Measurements from ENCODE around the gene BBS4. TPM values are rescaled to one million over a fixed set of nuclear protein-coding genes. Genes with fewer than 3 reads are reported as not detected.

BBS4 gene
- total RNA-seq, 2 donors from 2014 or later = 36.4 to 41.7 TPM

DNA sequence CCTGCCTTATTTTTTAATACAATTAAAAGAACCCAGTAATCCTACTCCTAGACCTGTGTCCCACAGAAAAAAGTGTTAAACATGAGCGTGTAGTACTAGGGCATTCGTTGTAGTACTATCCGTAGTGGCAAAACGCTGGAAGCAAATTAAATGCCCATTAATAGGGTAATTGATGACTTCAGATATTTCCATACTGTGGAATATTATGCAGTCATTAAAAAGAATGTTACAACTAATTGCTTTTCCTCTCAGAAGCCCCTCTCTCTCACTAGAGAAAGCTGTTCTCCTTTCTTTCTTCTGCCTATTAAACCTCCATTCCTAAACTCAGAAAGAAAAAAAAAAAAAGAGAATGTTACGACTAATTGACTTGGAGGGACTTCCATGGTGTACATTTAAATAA is 2.7 kb downstream of the BBS4 start:
- Histone ChIP-seq H3K4me1 (ENCODE audit: control insufficient read depth, insufficient read depth, low read length) (no peaks in the 10 kb centered on the region), H3K27me3 (ENCODE audit: control insufficient read depth, insufficient read depth, low read length, poor library complexity, severe bottlenecking) (no peaks in the 10 kb centered on the region), H3K9ac (ENCODE audit: extremely low read depth, low read length, poor library complexity, severe bottlenecking) (no peak overlapping the region), H3K4me3 (ENCODE audit: low read length) (no peak overlapping the region), H3K9me3 (ENCODE audit: control insufficient read depth, low read length) (no peaks in the 10 kb centered on the region), H3K36me3 (ENCODE audit: control insufficient read depth, insufficient read depth, low read length) (no peaks in the 10 kb centered on the region), H3K27ac (ENCODE audit: low read depth, low read length) (no peak overlapping the region)
- Mint-ChIP-seq H3K27ac (no peak overlapping the region), H3K27me3 (ENCODE audit: insufficient read depth) (no peaks in the 10 kb centered on the region), H3K9me3 (no peaks in the 10 kb centered on the region), H3K4me1 (peaks cover 6% of the 10 kb centered on the region), H3K4me3 (no peak overlapping the region), H3K36me3 (ENCODE audit: low read depth) (no peaks in the 10 kb centered on the region)
- no peak for DNase-seq
- TF ChIP-seq, protein P1, sequence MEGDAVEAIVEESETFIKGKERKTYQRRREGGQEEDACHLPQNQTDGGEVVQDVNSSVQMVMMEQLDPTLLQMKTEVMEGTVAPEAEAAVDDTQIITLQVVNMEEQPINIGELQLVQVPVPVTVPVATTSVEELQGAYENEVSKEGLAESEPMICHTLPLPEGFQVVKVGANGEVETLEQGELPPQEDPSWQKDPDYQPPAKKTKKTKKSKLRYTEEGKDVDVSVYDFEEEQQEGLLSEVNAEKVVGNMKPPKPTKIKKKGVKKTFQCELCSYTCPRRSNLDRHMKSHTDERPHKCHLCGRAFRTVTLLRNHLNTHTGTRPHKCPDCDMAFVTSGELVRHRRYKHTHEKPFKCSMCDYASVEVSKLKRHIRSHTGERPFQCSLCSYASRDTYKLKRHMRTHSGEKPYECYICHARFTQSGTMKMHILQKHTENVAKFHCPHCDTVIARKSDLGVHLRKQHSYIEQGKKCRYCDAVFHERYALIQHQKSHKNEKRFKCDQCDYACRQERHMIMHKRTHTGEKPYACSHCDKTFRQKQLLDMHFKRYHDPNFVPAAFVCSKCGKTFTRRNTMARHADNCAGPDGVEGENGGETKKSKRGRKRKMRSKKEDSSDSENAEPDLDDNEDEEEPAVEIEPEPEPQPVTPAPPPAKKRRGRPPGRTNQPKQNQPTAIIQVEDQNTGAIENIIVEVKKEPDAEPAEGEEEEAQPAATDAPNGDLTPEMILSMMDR (conservative IDR thresholded peaks at IDR 0.05) = no peak
- 94% methylated on average over 5 of the region's 5 CpGs; no CpG with 5 or more reads in 1 of the 2 experiments for WGBS, 2 experiments (ENCODE audit: insufficient coverage in 1 of 2, insufficient read length in 1 of 2)

DNA sequence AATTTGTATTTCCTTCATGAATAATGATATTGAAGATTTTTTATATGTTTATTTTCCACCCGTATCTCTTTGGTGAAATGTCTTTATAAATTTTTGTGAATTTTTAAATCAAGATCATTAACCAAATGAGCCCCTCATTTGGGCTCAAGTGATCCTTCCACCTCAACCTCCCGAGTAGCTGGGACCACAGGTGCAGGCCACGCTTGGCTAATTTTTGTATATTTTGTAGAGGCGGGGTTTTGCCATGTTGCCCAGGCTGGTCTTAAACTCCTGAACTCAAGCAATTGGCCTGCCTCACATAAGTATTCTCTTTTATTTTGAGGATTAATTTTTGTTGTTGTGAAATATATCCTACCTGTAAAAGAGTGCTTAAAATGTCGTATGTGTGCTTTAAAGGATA is 4.9 kb downstream of the BBS4 start:
- no peak for DNase-seq
- H3K9me3 Mint-ChIP-seq = no peaks in the 10 kb centered on the region
- H3K4me1 Mint-ChIP-seq = no peaks in the 10 kb centered on the region
- no peaks in the 10 kb centered on the region for H3K27me3 Mint-ChIP-seq (ENCODE audit: insufficient read depth)
- no peak overlapping the region for H3K27ac Mint-ChIP-seq
- Histone ChIP-seq H3K9me3 (ENCODE audit: control insufficient read depth, low read length) (no peaks in the 10 kb centered on the region), H3K36me3 (ENCODE audit: control insufficient read depth, insufficient read depth, low read length) (no peaks in the 10 kb centered on the region), H3K27ac (ENCODE audit: low read depth, low read length) (no peak overlapping the region), H3K9ac (ENCODE audit: extremely low read depth, low read length, poor library complexity, severe bottlenecking) (no peak overlapping the region), H3K4me1 (ENCODE audit: control insufficient read depth, insufficient read depth, low read length) (no peaks in the 10 kb centered on the region), H3K4me3 (ENCODE audit: low read length) (no peak overlapping the region), H3K27me3 (ENCODE audit: control insufficient read depth, insufficient read depth, low read length, poor library complexity, severe bottlenecking) (no peaks in the 10 kb centered on the region)
- H3K4me3 Mint-ChIP-seq = no peak overlapping the region
- H3K36me3 Mint-ChIP-seq (ENCODE audit: low read depth) = peaks cover 7% of the 10 kb centered on the region
- WGBS, 2 experiments (ENCODE audit: insufficient coverage in 1 of 2, insufficient read length in 1 of 2) = 91% methylated on average over 4 of the region's 5 CpGs; no CpG with 5 or more reads in 1 of the 2 experiments
- TF ChIP-seq, protein P1 (conservative IDR thresholded peaks at IDR 0.05) = no peak

DNA sequence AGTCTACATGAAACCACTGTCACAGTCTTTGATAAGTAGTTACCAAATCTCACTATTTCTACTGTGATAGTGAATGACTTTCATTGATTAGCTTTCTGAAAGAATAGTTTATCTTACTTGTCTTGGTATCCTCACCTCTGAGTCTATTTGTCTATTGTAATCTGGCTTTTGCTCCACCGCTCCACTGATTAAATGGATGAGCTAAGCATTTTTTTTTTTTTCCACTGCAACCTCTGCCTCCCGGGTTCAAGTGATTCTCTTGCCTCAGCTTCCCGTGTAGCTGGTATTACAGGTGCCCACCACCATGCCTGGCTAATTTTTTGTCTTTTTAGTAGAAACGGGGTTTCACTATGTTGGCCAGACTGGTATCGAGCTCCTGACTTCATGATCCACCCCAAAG is 12.9 kb downstream of the BBS4 start:
- no peaks in the 10 kb centered on the region for H3K27me3 ChIP-seq (ENCODE audit: control insufficient read depth, insufficient read depth, low read length, poor library complexity, severe bottlenecking)
- Mint-ChIP-seq H3K4me1 (peaks cover 6% of the 10 kb centered on the region), H3K27me3 (ENCODE audit: insufficient read depth) (no peaks in the 10 kb centered on the region), H3K27ac (no peak overlapping the region), H3K9me3 (no peaks in the 10 kb centered on the region), H3K4me3 (no peak overlapping the region), H3K36me3 (ENCODE audit: low read depth) (peaks cover 11% of the 10 kb centered on the region)
- H3K27ac ChIP-seq (ENCODE audit: low read depth, low read length) = no peak overlapping the region
- H3K9me3 ChIP-seq (ENCODE audit: control insufficient read depth, low read length) = no peaks in the 10 kb centered on the region
- H3K4me1 ChIP-seq (ENCODE audit: control insufficient read depth, insufficient read depth, low read length) = no peaks in the 10 kb centered on the region
- H3K9ac ChIP-seq (ENCODE audit: extremely low read depth, low read length, poor library complexity, severe bottlenecking) = no peak overlapping the region
- TF ChIP-seq, protein P1 (conservative IDR thresholded peaks at IDR 0.05) = no peak
- 90 to 95% methylated on average over 4 to 5 of the region's 5 CpGs for WGBS, 2 experiments (ENCODE audit: insufficient coverage in 1 of 2, insufficient read length in 1 of 2)
- H3K36me3 ChIP-seq (ENCODE audit: control insufficient read depth, insufficient read depth, low read length) = no peaks in the 10 kb centered on the region
- H3K4me3 ChIP-seq (ENCODE audit: low read length) = no peak overlapping the region
- DNase-seq = no peak
